Measurements from ENCODE around the gene ORC6.

The ORC6 gene

DNA sequence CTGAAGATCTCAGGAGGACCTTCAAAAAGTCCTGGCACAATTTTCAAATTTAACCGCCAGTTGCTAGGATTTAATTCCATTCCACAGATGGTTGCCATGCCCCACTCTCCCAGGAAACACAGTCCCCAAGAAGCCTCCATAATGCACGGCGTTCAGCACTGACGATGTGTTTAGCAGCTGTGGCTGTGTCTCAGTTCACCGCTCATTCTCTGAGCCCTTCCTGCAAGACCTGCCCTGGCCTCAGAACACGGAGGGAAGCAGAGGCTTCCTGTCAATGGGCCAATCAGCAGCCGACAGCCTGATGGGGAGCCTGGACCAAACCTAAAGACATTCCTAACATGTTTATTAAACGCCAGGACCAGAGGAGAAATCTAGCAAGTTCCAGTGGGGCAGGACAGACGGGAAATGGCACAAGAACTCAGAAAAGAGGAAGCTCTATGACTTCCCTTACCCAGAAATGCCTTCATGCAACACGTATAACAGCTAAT lies 53.8 kb downstream of the ORC6 start:
- H4K20me1 ChIP-seq (ENCODE audit: control insufficient read depth, insufficient read depth, low read depth, low read length), result no peaks in the 10 kb centered on the region
- H3K4me1 ChIP-seq (ENCODE audit: control insufficient read depth, low read length), result peaks cover 38% of the 10 kb centered on the region
- no peak for TF ChIP-seq EZH2phosphoT487 (IDR thresholded peaks at IDR 0.05; ENCODE audit: borderline replicate concordance, low read length)
- TF ChIP-seq, protein P1, sequence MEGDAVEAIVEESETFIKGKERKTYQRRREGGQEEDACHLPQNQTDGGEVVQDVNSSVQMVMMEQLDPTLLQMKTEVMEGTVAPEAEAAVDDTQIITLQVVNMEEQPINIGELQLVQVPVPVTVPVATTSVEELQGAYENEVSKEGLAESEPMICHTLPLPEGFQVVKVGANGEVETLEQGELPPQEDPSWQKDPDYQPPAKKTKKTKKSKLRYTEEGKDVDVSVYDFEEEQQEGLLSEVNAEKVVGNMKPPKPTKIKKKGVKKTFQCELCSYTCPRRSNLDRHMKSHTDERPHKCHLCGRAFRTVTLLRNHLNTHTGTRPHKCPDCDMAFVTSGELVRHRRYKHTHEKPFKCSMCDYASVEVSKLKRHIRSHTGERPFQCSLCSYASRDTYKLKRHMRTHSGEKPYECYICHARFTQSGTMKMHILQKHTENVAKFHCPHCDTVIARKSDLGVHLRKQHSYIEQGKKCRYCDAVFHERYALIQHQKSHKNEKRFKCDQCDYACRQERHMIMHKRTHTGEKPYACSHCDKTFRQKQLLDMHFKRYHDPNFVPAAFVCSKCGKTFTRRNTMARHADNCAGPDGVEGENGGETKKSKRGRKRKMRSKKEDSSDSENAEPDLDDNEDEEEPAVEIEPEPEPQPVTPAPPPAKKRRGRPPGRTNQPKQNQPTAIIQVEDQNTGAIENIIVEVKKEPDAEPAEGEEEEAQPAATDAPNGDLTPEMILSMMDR (IDR thresholded peaks at IDR 0.05; ENCODE audit: low read depth, low read length, poor library complexity, severe bottlenecking), result no peak
- H3F3A ChIP-seq (ENCODE audit: control insufficient read depth, insufficient read depth), result 0 out of 2 replicates have a peak, but pooled peaks cover 9% of the 10 kb centered on the region
- H3K36me3 ChIP-seq (ENCODE audit: control insufficient read depth, low read length), result no peaks in the 10 kb centered on the region
- no peaks in the 10 kb centered on the region for H3K27me3 ChIP-seq (ENCODE audit: control insufficient read depth, low read length)
- H3K27ac ChIP-seq (ENCODE audit: low read depth, low read length), result peak overlapping the region; percentile 54
- peak overlapping the region; percentile 51 for H3K4me3 ChIP-seq (ENCODE audit: low read length)
- H3K79me2 ChIP-seq (ENCODE audit: control insufficient read depth, low read length), result no peaks in the 10 kb centered on the region
- H3K4me2 ChIP-seq (ENCODE audit: low read length), result peak overlapping the region; percentile 63
- H3K9me2 ChIP-seq (replicated peaks; ENCODE audit: control insufficient read depth, low read length), result no peaks in the 10 kb centered on the region
- H3K9me3 ChIP-seq (ENCODE audit: control insufficient read depth, insufficient read depth, low read length), result no peaks in the 10 kb centered on the region

DNA sequence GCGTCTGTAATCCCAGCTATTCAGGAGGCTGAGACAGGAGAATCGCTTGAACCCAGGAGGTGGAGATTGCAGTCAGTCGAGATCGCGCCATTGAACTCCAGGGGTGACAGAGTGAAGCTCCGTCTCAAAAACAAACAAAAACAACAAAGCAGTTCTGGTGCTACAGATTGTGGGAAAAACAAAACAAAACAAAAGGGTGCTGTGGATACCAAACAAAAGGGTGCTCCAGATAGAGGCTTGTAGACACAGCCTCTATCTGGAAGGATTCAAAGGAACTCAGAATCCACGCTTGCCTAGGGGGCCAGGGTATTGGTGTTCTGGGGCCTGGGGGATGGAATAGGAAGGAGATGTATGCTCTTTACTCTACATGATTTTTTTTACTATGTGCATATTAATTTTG lies 56.2 kb downstream of the ORC6 start:
- no peaks in the 10 kb centered on the region for H3K9me3 ChIP-seq (ENCODE audit: control insufficient read depth, insufficient read depth, low read length)
- H3F3A ChIP-seq (ENCODE audit: control insufficient read depth, insufficient read depth), result 0 out of 2 replicates have a peak, but pooled peaks cover 5% of the 10 kb centered on the region
- H3K79me2 ChIP-seq (ENCODE audit: control insufficient read depth, low read length), result no peaks in the 10 kb centered on the region
- H4K20me1 ChIP-seq (ENCODE audit: control insufficient read depth, insufficient read depth, low read depth, low read length), result no peaks in the 10 kb centered on the region
- H3K36me3 ChIP-seq (ENCODE audit: control insufficient read depth, low read length), result no peaks in the 10 kb centered on the region
- H3K4me3 ChIP-seq (ENCODE audit: low read length), result no peak overlapping the region
- H3K27me3 ChIP-seq (ENCODE audit: control insufficient read depth, low read length), result no peaks in the 10 kb centered on the region
- no peak overlapping the region for H3K4me2 ChIP-seq (ENCODE audit: low read length)
- no peak for TF ChIP-seq EZH2phosphoT487 (IDR thresholded peaks at IDR 0.05; ENCODE audit: borderline replicate concordance, low read length)
- TF ChIP-seq, protein P1 (IDR thresholded peaks at IDR 0.05; ENCODE audit: low read depth, low read length, poor library complexity, severe bottlenecking), result no peak
- no peaks in the 10 kb centered on the region for H3K9me2 ChIP-seq (replicated peaks; ENCODE audit: control insufficient read depth, low read length)
- no peak overlapping the region for H3K27ac ChIP-seq (ENCODE audit: low read depth, low read length)
- H3K4me1 ChIP-seq (ENCODE audit: control insufficient read depth, low read length), result peaks cover 48% of the 10 kb centered on the region

DNA sequence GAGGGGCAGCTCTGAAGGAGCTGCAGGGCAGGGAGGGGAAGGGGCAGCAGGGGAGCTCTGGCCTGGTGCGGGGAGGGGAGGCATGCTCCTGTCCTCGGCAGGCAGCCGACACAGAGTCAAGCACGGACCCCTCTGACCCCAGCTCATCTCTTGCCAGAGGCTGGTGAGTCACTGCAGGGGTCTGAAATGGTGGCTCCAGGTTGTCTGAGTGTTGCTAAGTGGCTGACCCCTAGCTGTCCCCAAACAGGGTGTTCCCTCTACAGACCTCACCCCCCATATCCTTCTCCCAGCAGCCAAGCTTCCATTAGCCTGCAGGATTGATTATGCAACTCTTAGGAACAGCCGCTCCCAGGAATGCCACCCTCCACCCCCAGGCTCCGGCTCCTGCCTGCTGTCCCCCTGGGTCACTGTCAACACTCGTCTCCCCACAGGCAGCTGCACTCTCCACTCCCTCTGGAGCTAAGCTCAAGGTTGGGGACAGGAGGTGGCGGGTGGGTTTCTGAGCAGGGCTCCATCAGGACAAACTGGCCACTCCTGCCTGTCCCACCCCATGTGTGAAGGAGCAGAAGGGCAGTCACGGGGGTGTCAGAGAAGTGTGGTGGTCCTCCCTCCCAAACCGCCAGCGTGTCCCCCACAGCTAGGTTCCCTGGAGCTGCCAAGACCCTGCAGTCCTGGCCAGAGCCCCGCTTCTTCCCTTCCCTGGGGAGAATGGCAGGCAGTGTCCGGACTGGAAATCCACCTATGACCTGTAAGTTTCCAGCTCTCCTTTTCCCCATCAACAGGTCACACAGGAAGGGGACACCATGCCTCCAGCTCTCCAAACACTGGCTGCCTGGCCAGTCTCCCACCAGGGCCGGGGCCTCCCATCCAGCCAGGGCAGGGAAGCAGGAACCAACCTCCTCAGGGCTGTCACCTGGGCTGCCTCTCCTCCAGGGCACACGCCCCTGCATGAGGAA lies 57.6 kb downstream of the ORC6 start:
- H3K4me1 ChIP-seq (ENCODE audit: control insufficient read depth, low read length), result peaks cover 41% of the 10 kb centered on the region
- H3K4me2 ChIP-seq (ENCODE audit: low read length), result no peak overlapping the region
- H3K79me2 ChIP-seq (ENCODE audit: control insufficient read depth, low read length), result no peaks in the 10 kb centered on the region
- H4K20me1 ChIP-seq (ENCODE audit: control insufficient read depth, insufficient read depth, low read depth, low read length), result no peaks in the 10 kb centered on the region
- no peaks in the 10 kb centered on the region for H3K27me3 ChIP-seq (ENCODE audit: control insufficient read depth, low read length)
- no peak overlapping the region for H3K27ac ChIP-seq (ENCODE audit: low read depth, low read length)
- no peaks in the 10 kb centered on the region for H3K36me3 ChIP-seq (ENCODE audit: control insufficient read depth, low read length)
- 0 out of 2 replicates have a peak, but pooled peaks cover 5% of the 10 kb centered on the region for H3F3A ChIP-seq (ENCODE audit: control insufficient read depth, insufficient read depth)
- no peak overlapping the region for H3K4me3 ChIP-seq (ENCODE audit: low read length)
- TF ChIP-seq EZH2phosphoT487 (IDR thresholded peaks at IDR 0.05; ENCODE audit: borderline replicate concordance, low read length), result no peak
- TF ChIP-seq, protein P1 (IDR thresholded peaks at IDR 0.05; ENCODE audit: low read depth, low read length, poor library complexity, severe bottlenecking), result no peak
- H3K9me2 ChIP-seq (replicated peaks; ENCODE audit: control insufficient read depth, low read length), result no peaks in the 10 kb centered on the region
- H3K9me3 ChIP-seq (ENCODE audit: control insufficient read depth, insufficient read depth, low read length), result no peaks in the 10 kb centered on the region
